Activated CD8-positive, alpha-beta memory T cell treated with anti-CD3 and anti-CD28 coated beads for 4 hours (primary cell): ENCODE results near the gene PNPLA2.

ENCODE experiments used
- DNase-seq, 2 donors: peaks; one replicate each; pipeline ENCODE4 v3.0.0-alpha.2; 2020; ENCODE audit warnings: low read depth in 2 of 2

PNPLA2 gene

GRCh38 chr11:859394-860131, 40.8 kb downstream of the PNPLA2 start:
- DNase-seq = no peak

- no peak for DNase-seq
Measured at GRCh38 chr11:860234-861104, 41.8 kb downstream of the PNPLA2 start.

- no peak for DNase-seq
Measured at GRCh38 chr11:861105-861479, 42.4 kb downstream of the PNPLA2 start.

GRCh38 chr11:862081-862661, 43.5 kb downstream of the PNPLA2 start:
- no peak for DNase-seq

- no peak for DNase-seq
Measured at GRCh38 chr11:862696-863022, 43.9 kb downstream of the PNPLA2 start.

GRCh38 chr11:863023-863909, 44.6 kb downstream of the PNPLA2 start:
- DNase-seq = no peak

- no peak for DNase-seq
Measured at GRCh38 chr11:863910-864827, 45.5 kb downstream of the PNPLA2 start.

- no peak for DNase-seq
Measured at GRCh38 chr11:864898-865297, 46.2 kb downstream of the PNPLA2 start.

GRCh38 chr11:865462-866430, 47.0 kb downstream of the PNPLA2 start:
- no peak for DNase-seq

- DNase-seq = no peak
Measured at GRCh38 chr11:866481-866880, 47.8 kb downstream of the PNPLA2 start.

GRCh38 chr11:867856-868358, 49.2 kb downstream of the PNPLA2 start:
- DNase-seq = no peak

GRCh38 chr11:868394-868793, 49.7 kb downstream of the PNPLA2 start:
- DNase-seq = no peak

GRCh38 chr11:868802-869201, 50.1 kb downstream of the PNPLA2 start:
- DNase-seq = no peak

GRCh38 chr11:869399-870126, 50.8 kb downstream of the PNPLA2 start:
- DNase-seq = no peak

- no peak for DNase-seq
Measured at GRCh38 chr11:870127-870413, 51.4 kb downstream of the PNPLA2 start.

GRCh38 chr11:870418-870817, 51.7 kb downstream of the PNPLA2 start:
- no peak for DNase-seq

- no peak for DNase-seq
Measured at GRCh38 chr11:871472-871871, 52.8 kb downstream of the PNPLA2 start.

- DNase-seq = no peak
Measured at GRCh38 chr11:872799-873198, 54.1 kb downstream of the PNPLA2 start.

- no peak for DNase-seq
Measured at GRCh38 chr11:873706-874105, 55.0 kb downstream of the PNPLA2 start.
